Activated naive CD4-positive, alpha-beta T cell treated with anti-CD3 and anti-CD28 coated beads, Interleukin-2, amount 50 U/mL, for 16 hours (primary cell): Measurements from ENCODE around the gene DMD.
"Not testable (repeated sequence)": the region's sequence is repeated elsewhere in the genome, so short reads cannot be mapped to it uniquely, and the experiment has no call there.

ENCODE experiments used
- DNase-seq: peaks from one replicate; pipeline ENCODE4 v3.0.0-alpha.2; 2020

Gene DMD

DNA sequence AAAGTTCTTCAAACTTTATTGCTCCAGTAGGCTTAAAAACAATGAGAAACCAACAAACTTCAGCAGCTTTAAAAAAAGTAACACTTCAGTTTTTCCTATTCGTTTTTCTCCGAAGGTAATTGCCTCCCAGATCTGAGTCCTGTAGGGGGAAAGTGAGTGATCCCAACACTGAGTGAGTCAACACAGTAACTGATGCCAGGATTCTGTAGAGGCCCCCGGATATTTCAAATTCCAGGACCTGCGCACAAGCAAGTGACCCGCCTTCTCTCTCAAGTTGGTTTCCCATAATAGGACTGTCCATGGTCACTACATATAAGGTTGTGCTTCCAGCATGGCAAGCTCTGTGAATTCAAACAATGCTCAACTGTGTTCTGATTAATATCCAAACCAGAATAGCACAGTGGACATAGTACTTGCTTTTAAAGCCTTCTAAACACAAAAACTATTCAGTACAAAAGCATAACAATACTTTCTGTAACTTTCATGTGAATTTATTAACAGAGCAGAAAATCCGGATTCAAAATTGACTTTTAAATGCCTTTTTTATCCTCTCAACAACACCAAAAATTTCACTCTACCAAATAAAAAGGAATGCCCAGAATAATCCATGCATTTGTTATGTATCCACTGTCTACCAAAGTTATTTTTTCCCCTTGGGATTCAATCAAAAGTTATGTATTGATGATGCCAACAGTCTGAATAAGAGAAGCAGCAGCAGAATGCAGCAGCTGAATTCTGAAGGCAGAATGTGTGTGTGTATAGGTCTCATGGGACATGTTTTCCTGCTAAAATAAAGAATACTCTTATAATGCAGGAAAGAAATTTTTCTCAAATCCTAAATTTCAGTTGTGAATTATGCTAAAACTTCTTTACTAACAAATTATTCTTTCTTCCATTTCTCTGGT, at the start of gene DMD:
TSS of gene DMD (minus strand) at position 194 of the 905 bp plus-strand sequence. CDS start 237 bp downstream, outside the sequence.
- no peak for DNase-seq

DNA sequence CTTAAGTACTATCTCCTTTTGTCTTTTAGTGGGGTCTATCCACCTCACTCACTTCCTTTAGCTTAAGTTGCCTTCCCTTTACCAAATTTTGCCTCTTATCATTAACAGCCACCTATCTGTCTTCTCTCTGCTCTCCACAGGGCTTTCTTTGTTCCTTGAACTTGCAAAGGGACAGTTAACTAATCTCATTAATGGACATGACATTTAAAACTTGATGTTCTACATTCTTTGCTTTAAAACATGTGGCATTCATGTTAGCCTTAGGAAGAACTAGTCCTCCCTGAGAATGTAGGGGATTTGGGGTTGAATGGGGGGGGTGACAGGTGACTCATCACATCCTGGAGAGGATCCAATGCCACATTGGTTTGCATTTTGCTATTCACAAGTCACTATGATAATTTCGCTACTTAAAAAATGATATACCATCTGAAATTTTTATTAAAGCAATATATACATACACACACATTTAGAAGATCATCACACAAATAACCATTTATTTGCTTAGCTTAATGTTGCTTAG, 41.0 kb upstream of the DMD start:
- DNase-seq, result no peak

DNA sequence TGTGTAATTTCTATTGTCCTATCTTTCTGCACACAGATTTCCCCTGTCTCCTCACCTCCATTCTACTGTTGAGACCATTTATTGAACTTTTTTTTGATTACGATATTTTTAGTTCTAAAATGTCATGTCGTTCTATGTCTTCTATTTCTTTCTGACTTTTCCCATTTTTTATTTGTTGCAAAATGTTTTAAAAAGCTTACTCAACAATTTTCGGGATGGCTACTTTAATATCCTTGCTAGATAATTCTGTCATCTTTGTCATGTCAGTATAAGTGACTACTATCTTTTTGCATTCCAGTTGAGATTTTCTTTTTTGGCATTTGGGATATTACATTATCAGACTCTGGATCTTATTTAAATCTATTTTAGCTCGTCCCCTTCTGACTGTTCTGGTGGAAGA, 7.5 kb upstream of the DMD start:
- no peak for DNase-seq

DNA sequence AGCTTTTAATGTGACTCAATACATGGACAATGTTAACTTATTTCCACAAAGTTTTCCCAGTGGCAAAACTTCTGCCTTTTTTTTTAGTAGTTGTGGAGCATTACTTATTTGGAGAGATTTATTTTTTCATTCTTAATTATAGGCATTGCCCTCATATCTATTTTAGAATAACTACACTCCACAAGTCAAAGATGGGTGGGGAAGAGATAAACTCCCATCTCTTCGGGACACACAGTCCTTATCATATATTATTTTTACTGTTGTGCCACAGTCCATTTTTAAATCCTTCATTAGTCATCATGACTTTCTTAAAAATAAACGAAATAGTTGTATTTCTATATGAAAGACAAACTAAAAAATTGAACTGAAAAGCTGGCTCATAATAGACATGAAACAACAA, 1.2 kb downstream of the DMD start:
- DNase-seq, result no peak

DNA sequence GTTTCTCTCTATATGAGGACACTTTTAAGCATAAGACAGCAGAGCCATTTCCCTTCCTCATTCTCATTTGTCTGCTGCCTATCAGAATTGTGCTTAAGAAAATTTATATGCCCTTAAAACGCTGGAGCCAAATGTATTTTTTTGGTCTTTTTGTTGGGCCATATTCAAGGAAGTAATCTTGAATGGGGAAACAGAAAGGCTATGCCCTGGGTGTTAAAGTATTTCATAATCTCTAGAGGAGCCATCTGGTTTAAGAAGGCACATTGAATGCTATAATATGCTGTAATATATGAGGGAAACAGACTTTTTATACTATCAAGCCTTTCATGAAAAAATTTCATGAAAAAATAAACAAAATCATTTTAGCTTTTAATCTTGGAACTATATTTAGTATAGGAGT, 4.3 kb downstream of the DMD start:
- DNase-seq, result no peak

DNA sequence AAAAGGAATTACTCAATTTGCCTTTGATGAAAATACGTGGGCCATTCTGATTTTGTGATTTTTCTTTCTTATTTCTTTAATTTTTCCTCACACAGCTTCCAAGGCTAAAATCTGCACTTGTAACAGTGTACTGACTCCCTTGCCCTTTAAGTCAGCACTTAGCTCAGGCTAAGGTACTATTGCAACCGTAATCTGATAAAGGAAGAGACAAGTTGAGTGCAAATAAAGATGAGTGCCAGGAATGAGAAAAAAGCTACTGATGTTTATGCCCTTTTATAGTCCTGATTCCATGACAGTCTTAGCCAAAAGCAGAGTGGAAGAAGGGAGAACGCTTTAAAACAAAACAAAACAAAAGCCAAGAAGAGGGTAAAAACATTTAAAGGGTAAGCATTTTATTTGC, 6.0 kb downstream of the DMD start:
- no peak for DNase-seq

DNA sequence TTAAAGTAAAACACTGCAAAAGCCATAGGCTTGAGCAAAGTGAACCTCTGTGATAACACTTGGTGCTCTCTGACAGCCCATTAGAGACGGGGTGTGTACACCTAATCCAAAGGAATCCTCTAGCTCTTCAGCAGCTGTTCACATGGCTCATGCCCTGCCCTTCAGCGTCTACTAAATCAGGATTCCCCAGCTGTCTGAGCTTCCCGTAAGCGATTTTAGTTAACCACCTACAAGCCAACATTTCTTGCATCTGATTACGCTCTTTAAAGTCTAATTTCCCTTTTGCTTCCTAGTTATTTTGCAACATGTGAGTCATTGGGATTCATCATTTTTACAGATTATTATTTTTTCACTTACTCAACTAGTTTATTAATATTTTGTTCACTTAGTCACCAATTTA, 6.5 kb downstream of the DMD start:
- no peak for DNase-seq

DNA sequence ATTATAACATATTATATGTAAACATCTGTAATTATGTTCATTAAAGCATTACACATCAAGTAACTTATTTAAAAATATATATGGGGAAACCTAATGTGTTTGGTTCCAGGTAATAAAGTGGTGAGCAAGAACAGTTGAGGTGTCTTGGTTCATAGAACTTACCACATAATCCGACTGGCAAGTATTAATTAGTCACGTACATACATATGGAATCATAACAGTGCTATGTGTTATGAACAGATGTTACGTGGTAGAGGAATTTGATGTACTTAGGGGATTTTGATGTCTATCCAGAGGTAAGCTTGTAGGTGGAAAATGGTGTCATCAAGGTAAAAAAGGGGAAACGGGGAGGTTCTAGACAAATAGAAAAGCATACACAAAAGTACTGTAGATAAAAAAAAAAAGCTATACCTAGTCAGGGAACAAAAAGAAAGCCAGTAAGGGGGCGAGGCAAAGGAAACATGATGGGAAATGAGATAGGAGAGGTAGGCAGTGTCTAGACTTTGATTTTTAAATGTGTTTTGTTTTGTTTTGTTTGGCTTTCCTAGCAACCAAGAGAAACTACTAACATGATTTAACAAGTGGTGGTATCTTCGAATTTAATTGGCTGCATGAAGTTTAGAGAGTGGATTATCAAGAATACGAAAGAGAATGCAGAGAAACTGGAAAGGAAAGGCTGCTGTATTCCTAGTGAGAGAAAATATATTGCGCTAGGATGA, 12.6 kb downstream of the DMD start:
- DNase-seq, result no peak

DNA sequence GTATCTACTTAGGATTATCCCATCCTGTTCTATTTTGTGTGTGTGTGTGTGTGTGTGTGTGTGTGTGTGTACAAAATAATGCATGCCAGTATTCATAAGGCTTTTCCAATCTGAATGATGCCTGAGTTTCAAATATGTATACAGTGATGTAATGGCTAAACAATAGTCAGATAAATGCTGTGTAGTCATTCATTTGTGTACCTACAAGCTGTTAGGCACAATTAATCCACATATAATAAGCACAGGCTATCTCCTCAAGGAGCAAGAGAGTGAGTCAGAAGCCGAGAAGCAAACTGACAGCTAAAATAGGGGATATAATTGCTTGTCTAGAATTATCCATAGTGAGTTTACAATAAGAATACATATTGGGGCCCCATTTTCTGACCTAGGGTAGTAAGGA, 15.7 kb downstream of the DMD start:
- no peak for DNase-seq

DNA sequence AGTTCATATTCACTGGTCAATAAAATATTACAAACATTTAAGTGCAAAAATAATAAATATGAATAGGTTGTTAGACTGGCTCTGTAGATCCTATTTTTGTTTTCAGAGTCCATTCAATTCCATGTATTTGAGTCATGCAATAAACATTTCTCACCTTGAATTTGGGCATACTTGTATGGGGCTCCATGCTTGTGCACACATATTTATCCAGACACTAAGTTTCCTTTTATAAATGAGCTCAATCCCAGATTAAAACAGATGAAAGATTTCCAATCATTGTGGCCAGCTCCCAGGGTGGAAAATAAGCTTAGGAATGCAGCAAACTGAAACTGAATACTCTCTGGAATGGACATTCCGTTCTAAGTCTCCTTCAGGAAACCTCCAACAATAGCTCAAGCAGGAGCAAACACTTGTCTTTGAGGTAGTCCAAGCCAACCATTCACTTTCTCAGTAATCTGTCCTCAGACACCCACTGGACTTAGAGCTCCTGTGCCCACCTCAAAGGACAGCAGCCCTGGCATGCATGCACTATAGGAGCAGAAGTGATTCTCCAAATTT, 16.4 kb downstream of the DMD start:
- DNase-seq, result no peak

DNA sequence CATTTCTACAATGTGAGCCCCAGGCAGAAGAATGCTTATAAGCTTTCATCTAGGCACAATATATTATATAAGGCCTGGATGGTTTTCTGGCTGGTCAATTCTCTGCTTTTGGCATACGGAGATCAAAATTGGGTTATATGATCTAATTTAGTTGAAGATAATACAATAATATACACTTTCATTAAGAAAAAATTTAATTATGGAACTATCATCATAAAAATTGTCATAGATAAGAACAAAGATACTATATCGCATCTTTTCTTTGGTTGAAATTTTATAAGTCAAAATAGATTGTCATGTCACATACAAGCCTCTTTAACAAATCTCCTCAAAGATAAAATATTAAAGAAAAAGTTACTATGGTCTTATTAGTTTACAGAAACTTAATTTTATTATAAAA, 17.1 kb downstream of the DMD start:
- no peak for DNase-seq

DNA sequence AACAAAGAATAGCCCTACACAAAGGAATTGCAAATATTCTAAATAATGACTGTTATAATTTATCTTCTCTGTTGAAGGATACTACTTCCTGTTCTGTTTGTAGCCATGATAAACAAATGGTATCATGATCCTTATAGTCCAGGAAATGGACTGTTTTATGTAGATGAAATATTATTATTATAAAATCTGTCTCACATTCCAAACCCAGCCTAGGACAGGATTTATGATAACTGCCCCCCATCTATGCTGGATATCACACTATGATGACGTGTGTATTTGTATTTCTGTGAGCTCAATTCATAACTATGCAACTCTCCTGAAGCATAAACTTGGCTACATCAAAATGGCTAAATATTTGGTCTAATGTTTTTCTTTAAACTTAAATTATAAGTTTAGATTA, 21.3 kb downstream of the DMD start:
- no peak for DNase-seq

DNA sequence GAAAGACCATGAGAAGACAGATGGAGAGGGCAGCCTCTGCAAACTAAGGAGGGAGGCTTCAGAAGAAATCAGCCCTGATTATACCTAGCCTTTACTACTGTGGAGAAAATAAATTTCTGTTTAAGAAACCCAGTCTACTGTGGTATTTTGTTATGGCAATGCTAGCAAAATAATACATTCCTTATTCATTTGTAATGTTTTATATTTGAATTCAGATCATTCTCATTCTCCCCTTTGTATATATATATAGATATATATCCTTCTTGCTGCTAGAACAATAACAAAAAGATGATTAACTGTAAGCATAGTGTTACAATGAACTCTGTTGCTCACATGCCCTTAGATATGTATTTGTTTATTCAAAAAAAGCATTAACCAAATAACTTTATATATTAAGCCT, 22.5 kb downstream of the DMD start:
- no peak for DNase-seq

DNA sequence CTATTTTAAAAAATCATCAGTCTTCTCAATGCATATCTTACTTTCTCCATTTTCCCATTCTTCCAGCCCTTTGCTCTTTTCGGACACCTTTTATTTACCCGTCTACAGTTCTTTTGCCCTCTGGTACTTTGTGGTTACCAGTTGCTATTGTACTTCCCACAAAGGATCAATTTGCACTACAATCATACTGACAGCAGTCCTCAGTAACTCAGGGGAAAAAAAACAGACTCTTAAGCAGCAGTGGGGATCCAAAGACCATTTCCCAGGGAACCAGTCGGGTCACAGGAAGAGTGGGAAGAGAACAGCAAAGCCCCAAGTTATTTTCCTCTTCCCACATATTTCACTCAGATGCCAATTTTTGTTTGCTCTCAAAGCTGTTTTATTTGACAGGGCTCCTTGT, 23.1 kb downstream of the DMD start:
- no peak for DNase-seq

DNA sequence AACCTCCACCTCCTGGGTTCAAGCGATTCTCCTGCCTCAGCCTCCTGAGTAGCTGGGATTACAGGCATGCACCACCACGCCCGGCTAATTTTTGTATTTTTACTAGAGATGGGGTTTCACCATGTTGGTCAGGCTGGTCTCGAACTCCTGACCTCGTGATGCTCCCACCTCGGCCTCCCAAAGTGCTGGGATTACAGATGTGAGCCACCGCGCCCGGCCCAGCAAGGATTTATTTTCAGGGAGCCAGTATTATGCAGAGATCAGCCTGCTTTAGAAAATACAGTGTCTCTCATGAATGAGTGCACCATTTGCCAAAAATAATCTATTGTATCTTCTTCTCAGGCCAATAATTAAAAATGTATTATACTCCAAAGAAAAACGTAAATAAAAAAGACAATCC, 26.5 kb downstream of the DMD start:
- not testable (repeated sequence) for DNase-seq

DNA sequence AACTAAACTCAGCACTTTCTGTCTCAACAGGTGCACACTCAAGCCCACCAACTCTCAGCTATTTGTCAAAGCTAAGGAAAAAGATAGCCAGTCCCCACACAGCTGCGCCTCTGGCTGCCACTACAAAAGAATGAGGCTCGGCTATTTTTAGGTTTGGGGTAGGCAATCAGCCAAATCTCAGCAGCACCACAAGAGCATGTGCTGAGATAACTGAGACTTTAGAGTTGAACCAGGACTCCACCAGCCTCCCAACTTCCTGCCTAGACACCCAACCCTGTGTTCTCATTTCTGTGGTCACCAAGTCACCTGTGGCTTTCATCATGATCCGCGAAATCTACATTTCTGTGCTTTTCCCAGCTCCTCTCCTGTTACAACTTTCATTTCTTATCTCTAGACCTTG, 28.0 kb downstream of the DMD start:
- no peak for DNase-seq

DNA sequence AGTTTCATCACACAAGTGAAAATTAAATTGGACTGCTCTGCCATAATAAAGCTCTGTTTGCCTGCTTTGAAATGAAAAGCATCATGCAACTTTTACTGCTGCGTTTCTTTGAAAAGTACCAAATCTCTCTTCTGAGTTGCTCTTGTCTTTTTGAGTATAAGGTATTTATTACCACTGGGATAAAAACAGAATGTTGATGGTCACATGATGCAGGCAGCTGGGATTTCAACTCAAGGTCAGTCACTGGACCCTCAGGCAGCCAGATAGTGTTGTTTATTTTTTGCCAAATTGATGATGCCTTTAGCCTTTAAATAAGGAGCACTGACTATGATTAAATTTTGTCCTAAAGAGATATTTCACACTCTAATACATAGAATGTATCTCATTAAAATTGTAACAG, 32.7 kb downstream of the DMD start:
- DNase-seq, result no peak

DNA sequence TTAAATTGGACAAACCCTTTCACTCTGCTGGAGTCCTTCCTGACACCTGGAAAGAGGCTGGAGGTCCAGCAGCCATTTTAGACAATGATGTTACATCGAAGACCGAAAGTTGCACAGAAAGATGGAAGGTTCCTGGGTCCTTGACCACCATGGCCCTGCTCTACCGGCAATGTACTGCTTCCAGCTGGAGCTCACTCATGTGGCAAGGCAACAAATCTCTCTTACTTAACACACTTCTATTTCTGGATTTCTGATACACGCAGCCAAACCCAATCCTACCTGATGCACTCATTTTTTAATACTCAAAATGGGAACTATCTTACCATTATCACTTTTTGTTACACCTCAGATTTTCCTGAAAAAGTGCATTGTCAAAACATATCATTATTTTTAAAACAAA, 33.1 kb downstream of the DMD start:
- no peak for DNase-seq

DNA sequence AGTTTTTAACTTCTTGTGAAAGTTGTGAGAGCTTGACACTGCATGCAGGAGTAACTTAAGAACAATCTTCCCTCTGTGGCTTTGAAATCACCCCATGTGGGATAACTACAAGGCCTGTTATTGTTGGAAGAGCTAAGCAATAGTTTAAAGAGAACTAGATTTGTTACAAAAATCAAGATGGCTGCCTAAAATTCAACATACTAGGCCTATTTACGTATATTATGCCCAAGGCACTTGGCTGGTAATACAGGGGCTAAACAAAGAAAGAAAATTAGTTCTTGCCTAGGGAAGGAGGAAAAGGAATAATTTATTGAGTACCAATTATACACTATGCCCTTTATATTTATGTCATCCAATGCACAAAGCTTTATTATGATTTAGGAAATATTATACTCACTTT, 36.1 kb downstream of the DMD start:
- DNase-seq, result no peak

DNA sequence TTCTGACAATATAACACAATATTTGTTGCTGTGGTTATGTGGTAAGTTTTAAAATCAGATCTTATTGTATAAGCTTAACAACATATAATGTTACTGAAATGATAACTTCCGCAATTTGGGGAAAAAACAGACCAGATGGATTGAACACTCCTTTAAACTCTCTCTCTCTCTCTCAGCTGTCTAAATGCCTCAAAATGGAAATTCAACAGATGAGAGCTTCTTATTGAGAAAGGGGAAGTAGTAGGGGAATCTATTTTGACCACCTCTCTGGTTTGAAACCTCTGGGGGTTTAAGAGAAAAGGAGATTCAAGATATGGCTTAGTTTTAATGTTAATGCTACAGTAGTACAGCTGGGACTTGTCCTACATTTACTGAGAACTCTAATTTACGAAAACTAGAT, 40.3 kb downstream of the DMD start:
- no peak for DNase-seq

DNA sequence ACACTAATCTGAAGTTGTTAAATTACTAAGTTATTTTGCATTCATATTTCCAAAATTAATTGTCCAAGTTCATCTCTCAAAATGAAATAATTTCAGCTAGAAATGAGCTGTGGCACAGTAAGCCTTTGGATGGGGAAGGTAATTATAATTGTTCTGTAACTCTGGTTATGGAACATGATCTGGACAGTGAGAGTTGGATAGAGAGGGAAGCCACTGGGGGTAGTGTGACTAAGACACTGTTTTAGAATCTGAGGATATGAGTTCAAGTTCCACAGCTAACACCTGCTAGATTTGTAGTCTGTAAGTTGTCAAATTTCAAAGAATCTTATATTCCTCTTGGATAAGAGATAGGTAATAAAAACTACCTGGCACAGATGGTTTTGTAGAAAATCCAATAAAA, 49.5 kb downstream of the DMD start:
- no peak for DNase-seq

DNA sequence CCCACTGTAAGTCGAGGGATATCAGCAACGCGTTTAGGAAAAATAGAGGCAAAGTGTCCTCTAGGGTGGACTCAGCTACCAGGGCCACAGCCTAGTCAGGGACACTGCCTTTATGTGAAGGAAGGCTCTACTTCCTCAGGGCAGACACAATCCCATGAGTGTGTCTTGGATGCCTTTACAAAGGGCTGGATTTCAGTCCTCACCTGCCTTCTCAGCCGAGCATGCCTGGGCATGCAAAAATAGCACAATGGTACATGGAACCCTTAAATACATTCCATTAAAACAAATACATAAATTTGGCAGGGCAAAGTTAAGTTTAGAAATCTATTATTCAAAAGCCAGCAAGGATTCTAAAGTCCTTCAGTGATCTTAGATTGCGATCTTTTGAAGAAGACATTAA, 51.1 kb downstream of the DMD start:
- DNase-seq, result no peak

DNA sequence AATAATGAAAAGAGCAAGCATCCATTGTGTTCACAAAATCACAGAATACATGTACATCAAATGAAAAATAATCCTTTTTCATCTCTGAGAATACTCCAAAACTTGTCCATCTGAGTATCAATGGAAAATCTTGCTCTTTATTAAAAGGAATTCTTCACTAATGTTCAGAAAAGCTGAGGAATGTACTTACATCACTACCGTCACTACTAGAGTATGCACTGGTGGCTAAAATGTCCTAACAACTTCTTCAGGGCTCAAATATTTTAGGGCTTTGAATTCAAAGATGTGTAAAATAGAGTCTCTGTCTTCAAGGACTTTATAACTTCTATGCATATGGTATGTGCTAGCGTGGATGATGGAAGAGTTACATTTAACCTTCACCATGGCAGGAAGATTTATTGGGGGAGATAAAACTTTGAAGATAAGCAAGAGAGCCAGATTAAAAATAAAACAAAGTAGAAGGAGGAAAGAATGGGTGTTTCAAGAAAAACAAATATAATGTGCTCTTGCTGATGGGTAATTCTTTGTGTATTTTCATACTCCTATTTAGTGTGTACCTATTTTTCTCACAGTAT, 55.1 kb downstream of the DMD start:
- DNase-seq, result no peak

DNA sequence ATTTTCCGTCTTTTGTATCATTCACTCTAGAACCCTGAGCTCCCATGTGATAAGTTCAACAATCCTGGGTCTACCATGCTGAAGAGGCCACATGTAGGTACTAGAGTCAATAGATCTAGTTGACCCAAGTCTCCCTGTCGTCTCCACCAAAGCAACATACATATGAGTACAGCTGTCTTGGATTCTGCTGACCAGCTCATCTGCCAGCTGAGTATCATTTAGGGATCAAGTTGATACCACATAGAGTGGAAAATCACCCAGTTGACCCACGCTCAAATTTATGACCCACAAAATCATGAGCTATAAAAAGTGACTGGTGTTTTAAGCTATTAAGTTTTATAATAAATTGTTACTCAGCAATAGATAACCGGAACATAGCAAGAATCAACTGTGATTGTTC, 61.8 kb downstream of the DMD start:
- no peak for DNase-seq
